GM12873 (cell line): ENCODE data around the gene GRID1.

Experiments used
- CTCF ChIP-seq: IDR thresholded peaks from 2 replicates; pipeline ENCODE4 v1.5.1; 2012; ENCODE audit warnings: low read depth, mild to moderate bottlenecking, moderate library complexity, low read length, control low read depth; ENCODE audit not compliant: insufficient read depth; ENCODE audit errors: missing control alignments

GRID1 gene

DNA sequence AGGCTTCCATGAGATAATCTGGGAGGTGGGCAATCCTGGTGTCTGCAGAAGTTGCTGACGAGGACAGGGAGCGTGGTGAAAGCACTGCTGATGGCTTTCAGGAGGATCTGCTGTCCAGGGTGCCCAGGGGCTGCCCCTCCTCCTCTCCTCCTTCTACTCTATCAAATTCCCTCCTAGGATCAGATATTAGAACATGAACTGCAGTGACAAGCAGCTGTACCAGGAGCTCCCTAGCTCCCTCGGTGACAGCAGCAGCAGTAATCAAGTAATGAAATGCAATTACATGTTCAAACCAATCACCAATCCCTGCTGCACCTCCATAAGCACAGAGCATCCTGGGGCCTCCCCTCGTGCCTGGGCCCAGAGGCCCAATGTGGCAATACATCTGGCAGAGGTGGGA is 46.9 kb downstream of the GRID1 start:
- TF ChIP-seq CTCF = no peak

DNA sequence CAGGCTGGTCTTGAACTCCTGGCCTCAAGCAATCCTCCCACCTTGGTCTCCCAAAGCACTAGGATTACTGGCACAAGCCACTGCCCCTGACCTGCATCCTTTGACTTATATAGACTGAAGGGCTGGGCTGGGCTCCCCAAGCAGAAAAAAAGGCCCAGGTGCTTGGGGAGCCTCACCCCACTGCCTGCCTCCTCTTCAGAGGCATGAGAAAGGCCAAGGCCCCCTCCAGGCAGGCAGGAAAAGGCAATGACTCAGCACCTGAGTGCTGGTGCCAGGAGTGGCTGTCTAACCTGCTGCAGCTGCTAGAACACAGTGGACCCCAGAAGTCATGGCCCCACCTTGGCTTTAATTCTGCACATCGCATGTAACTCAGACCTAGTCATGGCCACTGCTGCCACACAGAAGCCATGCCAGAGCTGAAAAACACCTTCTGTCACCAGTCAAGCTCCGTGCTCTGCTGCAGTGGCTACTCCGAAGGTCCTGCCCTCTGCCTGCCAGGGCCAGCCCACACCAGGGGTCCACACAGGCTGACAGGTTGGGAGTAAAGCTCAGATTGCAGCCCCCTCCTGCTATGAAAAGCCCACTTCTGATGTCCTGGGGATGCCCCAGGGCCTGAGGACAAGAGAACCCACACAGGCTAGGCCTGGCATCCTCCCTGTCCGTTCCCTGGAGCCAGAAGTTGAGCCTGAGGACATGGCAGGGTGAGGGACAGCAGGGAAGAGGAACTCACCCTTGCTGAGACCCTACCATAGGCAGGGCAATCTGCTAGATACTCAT is 48.5 kb downstream of the GRID1 start:
- TF ChIP-seq CTCF = no peak

DNA sequence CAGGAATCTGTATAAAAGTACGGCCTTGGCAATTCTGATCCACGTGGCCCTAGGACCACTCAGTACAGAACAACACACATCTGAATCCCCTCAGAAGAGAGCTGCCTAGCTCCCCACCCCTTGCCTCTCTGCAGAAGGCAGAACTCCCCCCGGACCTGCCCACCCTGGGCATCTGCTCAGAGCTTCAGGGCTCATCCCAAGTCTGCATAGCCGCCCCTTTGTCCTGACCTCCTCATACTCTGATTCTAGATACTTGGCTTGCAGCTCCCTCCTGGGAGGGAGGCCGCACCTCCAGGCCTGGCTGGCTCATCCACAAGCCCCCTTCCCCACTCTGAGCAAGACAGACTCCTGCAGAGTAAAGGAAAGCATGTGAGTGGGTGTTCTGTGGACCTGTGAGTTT is 49.6 kb downstream of the GRID1 start:
- TF ChIP-seq CTCF = no peak

DNA sequence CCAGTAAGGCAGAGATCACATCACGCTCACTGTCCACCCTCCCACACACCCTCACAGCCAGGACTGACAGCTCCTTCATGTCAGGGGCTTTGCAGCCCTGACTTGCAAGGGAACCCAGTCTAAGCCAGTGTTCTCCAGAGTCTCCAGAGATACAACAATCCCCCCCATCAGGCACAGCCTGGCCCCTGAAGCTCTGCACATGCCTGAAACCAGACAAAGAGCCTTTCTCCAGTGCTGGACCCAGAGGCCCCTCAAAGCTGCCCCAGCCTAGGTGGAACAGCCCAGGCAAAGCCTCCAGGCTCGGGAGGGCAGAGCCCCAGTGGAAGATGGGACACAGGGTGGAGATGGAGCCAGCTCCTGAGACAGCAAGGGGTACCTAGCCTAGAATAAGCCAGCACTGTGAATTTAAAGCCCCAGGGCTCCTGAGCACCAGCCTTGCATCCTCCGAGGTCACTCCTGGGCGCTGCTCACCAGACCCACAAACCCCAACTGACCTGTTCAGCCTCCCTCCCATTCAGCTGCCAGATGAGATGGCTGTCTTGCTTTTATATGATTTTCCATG is 50.2 kb downstream of the GRID1 start:
- no peak for TF ChIP-seq CTCF

- no peak for TF ChIP-seq CTCF
Observed at GRCh38 chr10:86315549-86315942, 51.0 kb downstream of the GRID1 start.

- TF ChIP-seq CTCF = no peak
Observed at GRCh38 chr10:86314616-86315548, 51.7 kb downstream of the GRID1 start.

DNA sequence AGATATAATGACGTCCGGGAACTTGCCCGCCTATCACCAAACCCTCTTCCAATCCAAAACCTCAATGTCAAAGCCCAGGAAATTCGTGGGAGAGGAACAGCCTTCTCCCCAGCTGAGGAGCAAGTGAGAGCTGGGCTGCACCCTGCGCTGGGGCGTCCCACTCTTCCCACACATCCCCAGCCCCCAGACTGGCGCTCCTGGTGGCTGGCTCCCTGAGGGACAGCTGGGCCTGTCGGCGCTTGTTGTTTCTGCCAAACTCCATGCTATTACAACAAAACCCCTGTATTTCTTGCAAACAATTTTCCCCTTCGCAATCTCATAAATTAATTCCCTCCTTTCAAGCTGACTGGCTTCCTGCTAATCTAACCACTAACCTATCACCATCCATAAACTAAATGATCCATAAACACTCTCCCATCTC is 53.0 kb downstream of the GRID1 start:
- TF ChIP-seq CTCF = no peak
